ENCODE data around the gene FOXRED2.

FOXRED2 gene

GRCh38 chr22:36486619-36487384, 20.0 kb downstream of the FOXRED2 start:
- peak; percentile 17 for TF ChIP-seq CTCF (IDR thresholded peaks at IDR 0.05; ENCODE audit: control extremely low read depth, extremely low read depth, low read depth, missing control alignments)
- ChIA-PET POLR2A (no interaction called here), CTCF (interaction anchor here (0.8 to 1.3 kb wide), 3 partner anchors 17 to 188 kb away, joined by 3 to 7 read pairs (median 5); no protein-coding TSS in a partner anchor)
- no peak for DNase-seq (ENCODE audit: extremely low spot score)

- CTCF ChIA-PET = interaction anchor here (1.0 to 4.3 kb wide), 2 partner anchors 11 to 180 kb away, joined by 4 to 34 read pairs; no protein-coding TSS in a partner anchor
- POLR2A ChIA-PET = interaction anchor here (0.6 to 2.1 kb wide), 7 partner anchors 12 to 309 kb away, joined by 3 to 13 read pairs (median 4); partner anchors contain the start of gene MYH9
Measured at GRCh38 chr22:36481393-36482168, 25.3 kb downstream of the FOXRED2 start, which contains the start of gene TXN2. Gene TXN2, minus strand, starts transcription at chr22:36481640. Its CDS starts 803 bp downstream, at chr22:36480837.

GRCh38 chr22:36480941-36481392, 25.9 kb downstream of the FOXRED2 start:
- TF ChIP-seq CTCF (IDR thresholded peaks at IDR 0.05; ENCODE audit: control extremely low read depth, extremely low read depth, low read depth, missing control alignments) = no peak

More at GRCh38 chr22:36481393-36482168, 25.3 kb downstream of the FOXRED2 start, which contains the start of gene TXN2:
- peak; percentile 97 for DNase-seq (ENCODE audit: extremely low spot score)
- no peak for TF ChIP-seq CTCF (IDR thresholded peaks at IDR 0.05; ENCODE audit: control extremely low read depth, extremely low read depth, low read depth, missing control alignments)

GRCh38 chr22:36478966-36479365, 27.9 kb downstream of the FOXRED2 start:
- ChIA-PET POLR2A (no interaction called here), CTCF (interaction anchor here (1.1 to 4.3 kb wide), 2 partner anchors 9 to 178 kb away, joined by 4 to 34 read pairs; no protein-coding TSS in a partner anchor)
- no peak for TF ChIP-seq CTCF (IDR thresholded peaks at IDR 0.05; ENCODE audit: control extremely low read depth, extremely low read depth, low read depth, missing control alignments)
- no peak for DNase-seq (ENCODE audit: extremely low spot score)

More at GRCh38 chr22:36480941-36481392, 25.9 kb downstream of the FOXRED2 start:
- no peak for DNase-seq (ENCODE audit: extremely low spot score)
- ChIA-PET POLR2A (interaction anchor here (1.4 to 2.1 kb wide), 3 partner anchors 93 to 147 kb away, joined by 4 to 13 read pairs (median 6); partner anchors contain the start of gene MYH9), CTCF (interaction anchor here (1.0 to 4.3 kb wide), 2 partner anchors 11 to 180 kb away, joined by 4 to 34 read pairs; no protein-coding TSS in a partner anchor)

GRCh38 chr22:36475341-36475740, 31.5 kb downstream of the FOXRED2 start:
- no peak for TF ChIP-seq CTCF (IDR thresholded peaks at IDR 0.05; ENCODE audit: control extremely low read depth, extremely low read depth, low read depth, missing control alignments)
- CTCF ChIA-PET = interaction anchor here (0.6 to 2.3 kb wide), 2 partner anchors 174 to 1592 kb away, joined by 3 to 11 read pairs; no protein-coding TSS in a partner anchor
- POLR2A ChIA-PET = no interaction called here
- DNase-seq (ENCODE audit: extremely low spot score) = no peak

GRCh38 chr22:36472689-36473088, 34.2 kb downstream of the FOXRED2 start:
- CTCF ChIA-PET = interaction anchor here (6.1 kb wide), 1 partner anchor 172 kb away, joined by 233 read pairs; no protein-coding TSS in a partner anchor
- no peak for TF ChIP-seq CTCF (IDR thresholded peaks at IDR 0.05; ENCODE audit: control extremely low read depth, extremely low read depth, low read depth, missing control alignments)
- POLR2A ChIA-PET = no interaction called here
- no peak for DNase-seq (ENCODE audit: extremely low spot score)

Data from GM10248 (cell line).